Stimulated activated CD4-positive, alpha-beta T cell treated with anti-CD3 and anti-CD28 coated beads, Interleukin-4, amount 100 ng/mL, for 24 hours (primary cell): ENCODE measurements around the gene FALEC.

Experiments used
- DNase-seq: peaks from one replicate; pipeline ENCODE4 v3.0.0-alpha.2; 2020

The FALEC gene

DNA sequence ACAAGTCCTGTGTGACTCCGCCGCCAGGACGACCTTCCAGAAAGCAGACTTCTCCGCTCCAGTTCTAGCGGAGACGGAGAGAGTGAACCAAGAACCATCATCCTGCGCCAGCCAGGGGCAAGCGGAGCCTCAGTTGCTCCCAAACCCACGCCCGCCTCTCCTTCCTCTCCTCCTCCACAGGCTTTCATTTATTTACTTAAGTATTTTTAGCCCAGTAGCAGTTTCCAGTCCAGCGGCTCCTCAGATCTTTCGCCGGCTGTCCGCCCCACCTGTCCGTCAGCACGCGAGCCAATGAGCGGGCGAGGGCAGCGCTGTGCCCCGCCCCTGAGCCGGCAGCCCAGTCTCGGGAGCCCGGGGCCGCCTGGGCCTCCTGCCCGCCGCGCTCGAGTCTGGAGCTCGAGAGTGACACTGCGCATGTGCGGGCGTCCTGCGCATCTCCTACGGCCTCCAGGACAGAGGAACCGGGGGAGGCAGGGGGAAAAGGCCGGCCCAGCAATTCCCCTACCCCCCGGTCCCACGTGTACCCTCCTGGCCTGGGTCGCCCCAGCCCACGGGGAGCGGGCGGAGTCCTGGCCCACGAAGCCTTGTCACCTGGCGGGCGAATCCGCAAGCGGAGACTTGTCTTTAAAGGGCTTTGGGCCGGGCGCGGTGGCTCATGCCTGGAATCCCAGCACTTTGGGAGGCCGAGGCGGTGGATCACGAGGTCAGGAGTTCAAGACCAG, at the start of gene FALEC:
FALEC (plus strand) TSS at position 425 of the 722 bp plus-strand sequence.
- DNase-seq = peak; percentile 91

DNA sequence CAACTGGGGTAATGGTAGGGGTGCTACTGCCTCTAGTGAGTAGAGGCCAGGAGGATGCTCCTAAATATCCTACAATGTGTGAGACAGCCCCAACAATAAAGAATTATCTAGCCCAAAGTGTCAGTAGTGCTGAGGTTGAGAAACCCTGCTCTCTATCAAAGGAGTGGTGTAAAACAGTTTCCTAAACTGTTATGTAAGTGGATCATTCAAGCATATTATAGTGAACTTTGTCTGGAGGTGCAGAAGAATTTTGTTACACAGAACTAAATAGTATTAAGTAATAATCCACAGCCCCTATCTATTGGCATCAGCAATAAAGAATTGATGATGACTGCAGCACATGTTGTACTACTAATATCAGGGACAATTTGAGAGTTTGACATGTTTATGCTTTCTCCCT, 48.6 kb upstream of the FALEC start:
- no peak for DNase-seq

DNA sequence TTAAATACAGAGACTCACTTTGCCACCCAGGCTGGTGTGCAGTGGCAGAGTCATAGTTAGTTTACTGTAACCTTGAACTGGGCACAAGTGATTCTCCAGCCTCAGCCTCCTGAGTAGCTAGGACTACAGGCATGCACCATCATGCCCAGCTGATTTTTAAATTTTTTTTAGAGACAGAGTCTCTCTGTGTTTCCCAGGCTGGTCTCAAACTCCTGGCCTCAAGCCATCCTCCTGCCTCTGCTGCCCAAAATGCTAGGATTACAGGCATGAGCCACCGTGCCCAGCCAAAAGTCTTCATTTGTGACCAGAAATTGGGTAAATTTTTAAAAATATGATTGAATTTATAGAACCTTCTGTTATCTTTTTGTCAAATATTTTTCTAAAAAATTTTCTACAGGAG, 46.3 kb upstream of the FALEC start:
- no peak for DNase-seq

DNA sequence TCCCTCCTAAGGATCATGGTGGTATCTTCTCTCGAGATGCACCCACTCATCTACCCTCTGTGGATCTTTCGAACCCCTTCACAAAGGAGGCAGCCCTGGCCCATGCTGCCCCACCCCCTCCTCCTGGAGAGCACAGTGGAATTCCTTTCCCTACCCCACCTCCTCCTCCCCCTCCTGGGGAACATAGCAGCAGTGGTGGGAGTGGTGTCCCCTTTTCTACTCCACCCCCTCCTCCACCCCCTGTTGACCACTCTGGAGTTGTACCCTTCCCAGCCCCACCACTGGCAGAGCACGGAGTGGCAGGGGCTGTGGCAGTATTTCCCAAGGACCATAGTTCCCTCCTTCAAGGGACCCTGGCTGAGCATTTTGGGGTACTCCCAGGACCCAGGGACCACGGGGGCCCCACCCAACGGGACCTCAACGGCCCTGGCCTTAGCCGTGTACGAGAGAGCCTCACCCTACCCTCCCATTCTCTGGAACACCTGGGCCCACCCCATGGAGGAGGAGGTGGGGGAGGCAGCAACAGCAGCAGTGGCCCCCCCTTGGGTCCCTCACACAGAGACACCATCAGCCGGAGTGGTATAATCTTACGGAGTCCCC, 42.9 kb upstream of the FALEC start:
- no peak for DNase-seq

DNA sequence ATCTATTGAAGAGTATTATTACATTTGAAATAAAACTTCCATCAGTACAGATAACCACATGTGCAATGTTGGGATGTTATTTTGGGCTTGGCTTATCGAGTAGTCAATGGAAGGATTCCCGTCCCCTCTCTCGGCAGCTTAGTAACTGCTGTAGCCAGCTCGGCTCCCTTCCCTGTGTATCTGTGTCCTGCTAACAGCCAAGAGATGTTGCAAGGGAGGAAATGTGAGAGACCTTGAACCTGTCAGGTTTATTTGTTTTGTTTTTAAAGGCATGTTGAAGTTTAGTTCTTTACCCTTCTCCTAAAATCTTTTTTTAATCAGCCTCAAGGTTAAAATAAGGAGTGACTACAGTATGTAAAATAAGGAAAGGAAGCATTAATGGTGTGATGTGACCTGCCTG, 41.9 kb upstream of the FALEC start:
- DNase-seq = no peak

DNA sequence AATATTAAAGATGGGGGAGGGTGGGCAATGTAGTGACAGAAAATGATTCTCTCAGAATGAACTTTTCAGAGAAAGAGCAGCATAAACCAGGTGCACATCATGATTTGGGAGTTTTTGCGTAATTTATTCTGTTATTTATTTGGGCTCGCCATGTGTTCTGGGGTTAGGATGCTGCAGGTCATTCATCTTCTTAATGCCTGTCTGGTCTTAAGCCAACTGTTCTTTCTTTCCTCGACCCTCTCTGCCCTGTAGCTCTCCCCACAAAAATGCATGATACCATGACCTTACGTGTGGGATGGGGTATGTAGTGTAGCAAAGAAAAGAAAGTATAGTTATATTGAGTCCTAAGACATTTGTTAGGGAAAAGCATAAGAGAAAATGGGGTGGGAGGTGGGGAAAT, 40.7 kb upstream of the FALEC start:
- no peak for DNase-seq

DNA sequence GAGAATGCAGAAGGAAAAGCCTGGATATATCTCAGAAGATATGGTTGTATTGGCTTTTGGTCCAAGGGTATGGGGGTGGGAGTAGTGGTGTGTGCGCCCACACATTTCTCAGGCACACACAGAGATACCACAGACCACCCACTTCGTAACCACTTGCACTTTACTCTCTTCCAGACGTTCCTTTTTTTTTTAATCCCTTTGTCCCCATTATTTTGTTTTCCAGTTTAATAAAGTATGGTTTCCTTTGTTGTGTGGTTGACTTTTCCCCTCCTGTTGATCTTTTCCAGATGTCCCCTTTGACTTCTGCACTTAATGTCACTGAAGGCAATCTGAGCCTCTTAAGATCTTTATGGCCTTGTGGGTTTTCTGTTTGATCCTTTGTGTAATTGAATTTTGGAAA, 38.8 kb upstream of the FALEC start:
- DNase-seq = no peak

DNA sequence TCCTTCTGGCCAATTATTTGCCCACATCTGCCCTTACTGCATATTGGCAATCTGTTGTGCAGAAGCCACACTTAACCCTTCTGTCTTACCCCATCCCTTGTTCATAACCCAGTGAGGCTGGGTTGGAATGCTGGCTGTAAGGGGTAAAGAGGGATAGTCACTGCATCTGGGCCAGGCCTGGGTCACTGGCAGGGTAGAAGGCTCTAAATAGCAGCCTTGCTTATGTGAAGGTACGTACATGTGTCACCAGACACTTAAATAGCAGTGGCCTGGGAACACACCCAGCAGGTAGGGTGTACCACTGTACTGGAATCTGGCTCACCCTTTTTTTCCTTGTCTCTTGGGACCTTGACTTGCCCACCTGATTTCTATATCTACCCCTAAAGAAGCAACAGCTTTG, 38.2 kb upstream of the FALEC start:
- no peak for DNase-seq

DNA sequence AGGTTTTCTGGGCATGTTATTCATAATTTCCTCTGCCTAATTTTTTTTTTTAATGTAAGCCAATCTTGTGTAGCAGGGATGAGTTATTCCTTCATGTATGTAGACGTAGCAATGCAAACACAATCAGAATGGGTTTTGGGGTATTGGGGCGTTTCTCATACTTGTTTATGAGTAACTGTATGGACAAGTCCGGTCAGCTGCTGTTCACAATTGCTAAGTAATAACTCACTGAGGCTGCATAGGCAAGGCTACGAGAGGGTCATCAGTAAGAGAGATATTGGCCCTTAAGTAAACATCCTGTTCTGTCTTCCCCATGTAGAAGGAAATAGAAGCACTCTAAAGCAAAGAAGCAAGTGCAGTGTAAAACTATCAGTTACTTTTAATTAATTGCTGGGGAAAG, 37.8 kb upstream of the FALEC start:
- DNase-seq = no peak

DNA sequence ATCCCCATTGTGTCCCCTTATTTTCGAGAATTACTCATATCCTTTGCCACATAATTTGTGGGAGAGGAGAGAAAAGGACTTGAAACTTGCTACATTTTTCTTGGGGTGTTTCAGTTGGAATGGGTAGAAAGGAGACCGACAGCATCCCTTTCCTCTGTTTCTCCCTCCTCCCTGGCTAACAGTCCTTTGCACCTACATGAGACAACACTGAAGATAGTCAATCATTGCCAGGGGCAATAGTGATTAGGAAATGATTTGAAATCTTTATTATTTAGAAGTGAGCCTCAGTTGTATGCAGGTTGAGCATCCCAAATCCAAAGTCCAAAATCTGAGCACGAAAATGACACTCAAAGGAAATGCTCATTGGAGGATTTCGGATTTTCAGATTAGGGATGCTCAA, 36.2 kb upstream of the FALEC start:
- DNase-seq = no peak

DNA sequence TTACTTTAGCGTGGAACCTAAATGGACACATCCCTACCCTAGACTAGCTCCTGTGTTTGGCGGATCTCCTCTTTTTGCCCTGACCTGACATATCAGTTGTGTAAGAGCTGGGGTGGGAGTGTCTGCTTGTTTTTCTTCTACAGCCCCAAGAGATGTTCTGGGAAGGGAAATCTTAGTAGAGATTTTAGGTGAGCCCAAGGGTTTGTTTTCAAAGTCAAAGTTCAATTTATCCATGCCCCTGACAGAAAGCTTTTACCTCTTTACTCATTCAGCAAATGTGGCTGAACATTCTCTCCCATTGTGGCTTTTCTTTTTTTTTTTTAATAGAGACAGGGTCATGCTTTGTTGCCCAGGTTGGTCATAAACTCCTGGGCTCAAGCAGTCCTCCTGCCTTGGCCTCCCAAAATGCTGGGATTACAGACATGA, 35.6 kb upstream of the FALEC start:
- no peak for DNase-seq

DNA sequence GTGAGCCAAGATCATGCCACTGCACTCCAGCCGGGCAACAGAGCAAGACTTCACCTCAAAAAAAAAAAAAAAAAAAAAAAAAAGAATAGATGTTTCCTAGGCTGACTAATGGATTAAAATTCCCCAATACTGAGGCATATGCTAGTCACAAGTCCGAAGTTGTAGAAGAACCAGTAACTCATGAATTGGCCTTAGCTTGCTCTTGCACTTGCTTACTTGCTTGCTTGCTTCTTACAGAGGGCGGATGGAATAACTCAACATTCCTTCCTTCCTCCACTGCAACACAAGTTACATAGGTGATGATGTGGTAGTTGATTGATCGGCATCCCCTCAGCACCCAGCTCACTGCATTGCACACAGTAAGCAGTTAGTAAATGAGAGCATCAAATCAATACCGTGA, 31.1 kb upstream of the FALEC start:
- DNase-seq = no peak

DNA sequence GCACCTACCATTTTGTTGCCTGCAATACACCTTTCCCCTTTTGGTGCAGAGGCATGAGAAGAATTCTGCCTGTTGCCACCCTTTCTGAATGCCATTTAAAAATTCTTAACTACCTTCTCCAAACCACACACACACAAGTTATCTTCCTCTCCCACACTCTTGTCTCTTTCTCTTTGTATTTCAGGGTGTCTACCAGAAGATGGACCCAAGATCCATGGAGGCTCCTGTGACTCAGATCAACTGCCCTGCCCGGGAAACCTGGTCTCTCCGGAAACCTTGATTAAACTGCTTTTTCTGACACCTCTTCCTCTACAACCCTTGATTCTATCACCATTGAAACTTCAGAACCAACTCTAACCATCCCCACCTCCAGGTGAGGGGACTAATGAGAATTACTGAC, 30.7 kb upstream of the FALEC start:
- no peak for DNase-seq

DNA sequence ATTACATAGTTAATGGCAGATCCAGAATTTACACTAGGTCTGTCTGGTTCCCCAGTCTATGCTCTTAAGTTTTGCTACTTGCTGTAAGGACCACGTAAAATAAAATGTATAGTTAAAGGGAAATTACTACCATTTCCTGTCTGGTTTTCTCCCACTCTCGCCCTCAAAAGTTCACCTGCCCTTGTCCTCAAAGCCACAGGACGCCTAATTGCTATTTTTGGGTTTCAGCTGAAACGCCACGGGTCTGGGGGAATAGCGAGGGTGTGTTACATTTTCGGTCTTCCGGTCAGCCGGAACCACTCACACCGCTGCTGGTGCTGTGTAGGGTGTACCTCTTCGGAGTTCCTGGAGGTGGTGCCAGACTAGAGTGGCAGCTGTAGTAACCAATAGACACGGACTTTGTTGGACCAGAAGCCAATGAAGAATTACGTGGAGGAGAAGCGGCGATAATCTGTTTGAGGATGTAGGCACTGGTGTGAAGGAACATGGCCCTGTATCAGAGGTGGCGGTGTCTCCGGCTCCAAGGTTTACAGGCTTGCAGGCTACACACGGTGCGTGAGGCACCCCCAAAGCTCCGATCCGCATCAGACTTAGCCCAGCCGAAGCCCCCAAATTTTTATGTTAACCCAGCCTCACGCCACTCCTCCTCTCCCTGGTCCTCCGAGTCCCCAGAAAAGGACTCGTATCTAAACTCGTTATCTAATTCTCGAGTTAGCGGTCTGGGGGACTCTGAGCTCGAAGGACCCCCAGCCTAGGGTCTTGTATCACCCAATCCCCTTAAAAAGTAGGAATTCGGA, 28.4 kb upstream of the FALEC start, which contains the start of gene TARS2:
TARS2 (plus strand) TSS at position 454 of the 797 bp plus-strand sequence; CDS start at position 486, 32 bp downstream.
- DNase-seq = peak; percentile 98

DNA sequence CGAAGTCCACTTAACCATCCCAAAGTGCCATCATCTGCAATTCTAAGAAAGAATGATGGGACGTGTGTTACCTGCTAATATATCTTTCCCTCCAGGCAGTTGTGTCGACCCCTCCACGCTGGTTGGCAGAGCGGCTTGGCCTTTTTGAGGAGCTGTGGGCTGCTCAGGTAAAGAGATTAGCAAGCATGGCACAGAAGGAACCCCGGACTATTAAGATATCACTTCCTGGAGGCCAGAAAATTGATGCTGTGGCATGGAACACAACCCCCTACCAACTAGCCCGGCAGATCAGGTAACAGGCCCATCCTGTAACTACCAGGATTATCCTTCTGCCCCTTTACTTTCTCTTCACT, 27.8 kb upstream of the FALEC start:
- no peak for DNase-seq

DNA sequence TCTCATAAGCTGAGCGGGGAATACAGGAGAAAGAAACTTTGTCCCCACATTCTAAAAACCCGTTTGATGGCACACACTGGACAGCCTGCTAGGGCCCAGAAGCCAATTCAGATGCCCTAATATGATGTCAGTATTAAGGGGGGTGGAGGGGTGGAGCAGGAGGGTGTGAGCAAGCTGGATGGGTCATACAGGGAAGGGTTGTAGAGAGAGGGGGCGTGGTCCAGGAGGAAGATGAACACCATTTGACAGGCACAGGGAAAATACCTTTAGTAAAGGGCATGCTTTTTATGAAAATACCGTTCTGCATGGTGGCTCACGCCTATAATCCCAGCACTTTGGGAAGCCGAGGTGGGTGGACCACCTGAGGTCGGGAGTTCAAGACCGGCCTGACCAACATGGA, 22.4 kb upstream of the FALEC start:
- DNase-seq = no peak

DNA sequence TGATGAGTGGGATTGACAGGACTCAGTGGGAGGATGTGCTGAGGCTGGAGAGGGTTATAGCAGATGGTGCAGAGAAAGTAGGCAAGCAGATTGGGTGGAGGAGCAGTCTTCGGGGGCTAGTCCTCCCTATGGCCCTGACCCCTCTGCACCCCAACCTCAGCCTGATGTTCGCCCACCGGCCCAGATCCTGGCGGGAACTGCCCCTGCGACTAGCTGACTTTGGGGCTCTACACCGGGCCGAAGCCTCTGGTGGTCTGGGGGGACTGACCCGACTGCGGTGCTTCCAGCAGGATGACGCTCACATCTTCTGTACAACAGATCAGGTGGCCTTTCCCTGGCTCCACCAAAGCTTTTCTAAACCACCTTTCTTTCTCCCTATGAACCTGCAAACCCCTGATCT, 17.2 kb upstream of the FALEC start:
- no peak for DNase-seq

DNA sequence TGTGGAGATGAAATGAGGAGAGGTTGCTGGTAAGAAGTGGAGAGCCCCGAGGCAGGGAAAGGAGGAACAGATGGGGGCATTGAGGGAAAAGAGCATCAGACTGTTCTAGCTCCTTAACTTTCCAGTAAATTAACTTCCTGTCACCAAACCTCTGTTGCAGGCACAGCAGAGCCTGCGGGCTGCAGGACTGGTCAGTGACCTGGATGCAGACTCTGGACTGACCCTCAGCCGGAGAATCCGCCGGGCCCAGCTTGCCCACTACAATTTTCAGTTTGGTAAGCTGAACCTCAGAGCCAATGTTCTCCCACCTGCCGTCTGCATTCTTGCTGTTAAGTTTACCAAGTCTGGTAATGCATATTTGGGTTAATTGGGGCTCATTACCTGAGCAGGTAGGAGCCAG, 10.1 kb upstream of the FALEC start:
- no peak for DNase-seq

DNA sequence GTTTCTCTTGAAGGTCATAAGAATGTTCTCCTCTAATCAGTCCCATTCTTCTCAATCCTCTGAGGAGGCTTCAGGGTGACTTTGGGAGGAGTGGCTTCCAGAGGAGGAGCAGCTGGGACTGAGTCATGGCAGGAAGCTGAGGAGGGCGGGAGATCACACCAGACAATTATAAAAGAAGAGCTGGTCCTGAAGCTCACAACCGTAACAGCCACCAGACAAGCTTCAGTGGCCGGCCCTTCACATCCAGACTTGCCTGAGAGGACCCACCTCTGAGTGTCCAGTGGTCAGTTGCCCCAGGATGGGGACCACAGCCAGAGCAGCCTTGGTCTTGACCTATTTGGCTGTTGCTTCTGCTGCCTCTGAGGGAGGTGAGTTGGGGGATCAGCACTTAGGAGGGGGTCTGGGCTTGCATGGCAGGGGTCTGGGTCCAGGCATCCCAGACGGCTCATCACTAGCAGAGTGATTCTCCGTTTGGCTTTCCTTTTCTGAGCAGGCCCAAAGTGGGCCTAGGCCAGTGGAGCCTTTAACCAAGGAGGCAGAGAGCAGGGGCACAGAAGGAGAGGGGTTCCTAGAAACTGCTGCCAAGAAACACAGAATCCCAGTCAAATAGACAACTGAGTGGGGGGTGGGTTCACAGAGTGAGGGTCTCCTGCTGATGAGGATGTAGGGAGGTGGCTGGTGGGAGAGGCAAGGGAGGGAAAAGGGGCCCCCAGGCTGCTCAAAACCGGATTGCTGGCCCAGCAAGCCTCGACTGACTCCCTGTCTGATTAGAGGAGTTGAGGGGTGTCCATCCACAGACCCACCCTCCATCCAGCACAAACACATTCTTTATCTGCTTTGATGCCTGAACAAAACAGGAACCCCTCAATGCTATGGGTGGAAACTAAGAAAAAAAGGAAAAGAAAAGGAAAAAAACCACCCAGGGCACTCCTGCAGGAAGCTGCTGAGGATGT, 7.4 kb upstream of the FALEC start, which contains the start of gene ECM1:
ECM1 (plus strand) TSS at position 198 of the 953 bp plus-strand sequence; CDS start at position 299, 101 bp downstream.
- DNase-seq = no peak

DNA sequence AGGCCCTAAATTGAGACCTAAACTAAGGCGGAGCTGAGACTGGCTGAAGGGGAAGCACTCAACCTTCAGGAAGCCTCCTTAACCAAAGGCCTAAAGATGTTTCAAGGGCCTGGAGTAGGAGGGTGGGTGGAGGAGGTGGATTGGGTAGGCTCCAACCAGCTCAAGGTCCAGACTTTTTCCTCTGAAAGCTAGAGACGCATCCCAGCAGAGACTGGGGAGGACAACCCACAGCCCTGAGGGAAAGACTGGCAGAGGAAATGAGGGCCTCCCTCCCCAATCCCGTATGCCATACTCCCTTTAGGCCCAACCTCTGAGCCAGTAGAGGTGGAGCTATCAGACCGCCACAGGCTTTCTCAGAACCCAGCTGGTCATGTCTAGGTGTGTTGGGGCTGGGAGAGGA, 6.6 kb upstream of the FALEC start:
- DNase-seq = no peak

DNA sequence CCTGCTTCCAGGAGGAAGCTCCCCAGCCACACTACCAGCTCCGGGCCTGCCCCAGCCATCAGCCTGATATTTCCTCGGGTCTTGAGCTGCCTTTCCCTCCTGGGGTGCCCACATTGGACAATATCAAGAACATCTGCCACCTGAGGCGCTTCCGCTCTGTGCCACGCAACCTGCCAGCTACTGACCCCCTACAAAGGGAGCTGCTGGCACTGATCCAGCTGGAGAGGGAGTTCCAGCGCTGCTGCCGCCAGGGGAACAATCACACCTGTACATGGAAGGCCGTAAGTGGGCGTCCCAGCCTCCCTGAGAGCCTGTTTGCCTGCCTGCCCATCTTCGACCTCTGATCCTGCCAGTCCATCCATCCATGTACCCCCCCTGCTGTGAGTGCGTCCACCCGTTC, 4.0 kb upstream of the FALEC start:
- no peak for DNase-seq

DNA sequence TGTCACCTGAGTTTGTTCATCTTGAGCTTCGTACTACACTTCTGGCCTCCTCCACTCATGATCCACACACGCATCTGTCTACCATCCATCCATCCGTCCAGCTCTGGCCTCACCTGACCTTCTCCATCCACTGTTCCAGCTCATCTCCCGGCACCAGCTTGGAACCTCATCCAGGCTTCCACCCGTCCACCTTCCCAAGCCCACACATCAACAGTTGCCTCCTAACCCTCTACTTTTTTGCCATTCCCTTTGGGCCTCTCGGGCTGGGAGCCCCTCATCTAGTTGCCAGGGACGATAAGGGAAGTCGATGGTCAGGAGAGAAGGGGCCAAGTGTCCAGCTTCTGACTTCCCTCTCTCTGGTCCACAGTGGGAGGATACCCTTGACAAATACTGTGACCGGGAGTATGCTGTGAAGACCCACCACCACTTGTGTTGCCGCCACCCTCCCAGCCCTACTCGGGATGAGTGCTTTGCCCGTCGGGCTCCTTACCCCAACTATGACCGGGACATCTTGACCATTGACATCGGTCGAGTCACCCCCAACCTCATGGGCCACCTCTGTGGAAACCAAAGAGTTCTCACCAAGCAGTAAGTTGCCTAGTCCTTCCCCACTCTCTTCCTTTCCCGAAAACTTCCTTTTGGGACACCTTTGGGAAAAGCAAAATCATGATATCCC, 3.4 kb upstream of the FALEC start:
- no peak for DNase-seq
